ENCODE results near the gene TYRO3.
"Not testable (repeated sequence)": the region's sequence is repeated elsewhere in the genome, so short reads cannot be mapped to it uniquely, and the experiment has no call there.

The TYRO3 gene

GRCh38 chr15:41554915-41555314 is 4.1 kb upstream of the TYRO3 start:
- no peak for DNase-seq

- no peak for DNase-seq
Observed at GRCh38 chr15:41556677-41557076, 2.3 kb upstream of the TYRO3 start.

- DNase-seq: peak; percentile 61 to 64
Observed at GRCh38 chr15:41557673-41558399, 1.2 kb upstream of the TYRO3 start.

GRCh38 chr15:41559239-41559782 is 299 bp downstream of the TYRO3 start:
- DNase-seq: no peak

GRCh38 chr15:41560572-41560874 is 1.5 kb downstream of the TYRO3 start:
- DNase-seq: no peak

- DNase-seq: no peak
Observed at GRCh38 chr15:41561104-41561776, 2.2 kb downstream of the TYRO3 start.

GRCh38 chr15:41561777-41562145 is 2.7 kb downstream of the TYRO3 start:
- DNase-seq: no peak

GRCh38 chr15:41562244-41562643 is 3.2 kb downstream of the TYRO3 start:
- DNase-seq: no peak

GRCh38 chr15:41562784-41563198 is 3.8 kb downstream of the TYRO3 start:
- DNase-seq: no peak

- no peak for DNase-seq
Observed at GRCh38 chr15:41564286-41564959, 5.4 kb downstream of the TYRO3 start.

- DNase-seq: no peak
Observed at GRCh38 chr15:41564960-41565502, 6.0 kb downstream of the TYRO3 start.

- DNase-seq: no peak
Observed at GRCh38 chr15:41565702-41566101, 6.7 kb downstream of the TYRO3 start.

- DNase-seq: no peak
Observed at GRCh38 chr15:41566121-41566885, 7.3 kb downstream of the TYRO3 start.

GRCh38 chr15:41567261-41567660 is 8.2 kb downstream of the TYRO3 start:
- no peak for DNase-seq

GRCh38 chr15:41567862-41568261 is 8.8 kb downstream of the TYRO3 start:
- no peak for DNase-seq

GRCh38 chr15:41568350-41569017 is 9.5 kb downstream of the TYRO3 start:
- DNase-seq: no peak

GRCh38 chr15:41569232-41569631 is 10.2 kb downstream of the TYRO3 start:
- not testable (repeated sequence) for DNase-seq

GRCh38 chr15:41570764-41571163 is 11.8 kb downstream of the TYRO3 start:
- DNase-seq: no peak

GRCh38 chr15:41571948-41572347 is 12.9 kb downstream of the TYRO3 start:
- DNase-seq: no peak

GRCh38 chr15:41572866-41573265 is 13.9 kb downstream of the TYRO3 start:
- no peak for DNase-seq

GRCh38 chr15:41573396-41573795 is 14.4 kb downstream of the TYRO3 start:
- no peak for DNase-seq

- DNase-seq: no peak
Observed at GRCh38 chr15:41574158-41574557, 15.1 kb downstream of the TYRO3 start.

All from activated CD4-positive, alpha-beta T cell treated with anti-CD3 and anti-CD28 coated beads, Interleukin-2, amount 50 U/mL, for 4 hours (primary cell).